GM12801 (cell line): Measurements from ENCODE around the gene TMEM45A.

ENCODE experiments used
- TF ChIP-seq, protein P1 (sequence below): IDR thresholded peaks from one replicate; pipeline ENCODE4 v1.5.1; 2011; ENCODE audit warnings: control low read depth; ENCODE audit not compliant: insufficient read length; ENCODE audit errors: extremely low read depth

Gene TMEM45A

DNA sequence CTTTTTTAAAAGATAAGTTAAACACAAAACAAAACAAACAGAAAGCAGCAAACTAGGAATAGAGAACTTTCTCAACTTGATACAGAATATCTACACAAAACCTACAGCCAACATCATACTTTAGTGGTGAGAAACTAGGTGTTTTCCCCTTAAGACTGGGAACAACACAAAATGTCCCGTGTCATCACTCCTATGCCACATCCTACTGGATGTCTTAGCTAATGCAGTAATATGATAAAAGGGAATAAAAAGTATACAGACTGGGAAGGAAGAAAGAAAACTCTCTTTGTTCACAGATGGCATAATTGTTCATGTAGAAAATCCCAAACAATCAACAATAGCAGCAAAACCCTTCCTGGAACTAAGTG lies 45.9 kb downstream of the TMEM45A start:
- TF ChIP-seq, protein P1, sequence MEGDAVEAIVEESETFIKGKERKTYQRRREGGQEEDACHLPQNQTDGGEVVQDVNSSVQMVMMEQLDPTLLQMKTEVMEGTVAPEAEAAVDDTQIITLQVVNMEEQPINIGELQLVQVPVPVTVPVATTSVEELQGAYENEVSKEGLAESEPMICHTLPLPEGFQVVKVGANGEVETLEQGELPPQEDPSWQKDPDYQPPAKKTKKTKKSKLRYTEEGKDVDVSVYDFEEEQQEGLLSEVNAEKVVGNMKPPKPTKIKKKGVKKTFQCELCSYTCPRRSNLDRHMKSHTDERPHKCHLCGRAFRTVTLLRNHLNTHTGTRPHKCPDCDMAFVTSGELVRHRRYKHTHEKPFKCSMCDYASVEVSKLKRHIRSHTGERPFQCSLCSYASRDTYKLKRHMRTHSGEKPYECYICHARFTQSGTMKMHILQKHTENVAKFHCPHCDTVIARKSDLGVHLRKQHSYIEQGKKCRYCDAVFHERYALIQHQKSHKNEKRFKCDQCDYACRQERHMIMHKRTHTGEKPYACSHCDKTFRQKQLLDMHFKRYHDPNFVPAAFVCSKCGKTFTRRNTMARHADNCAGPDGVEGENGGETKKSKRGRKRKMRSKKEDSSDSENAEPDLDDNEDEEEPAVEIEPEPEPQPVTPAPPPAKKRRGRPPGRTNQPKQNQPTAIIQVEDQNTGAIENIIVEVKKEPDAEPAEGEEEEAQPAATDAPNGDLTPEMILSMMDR: no peak

DNA sequence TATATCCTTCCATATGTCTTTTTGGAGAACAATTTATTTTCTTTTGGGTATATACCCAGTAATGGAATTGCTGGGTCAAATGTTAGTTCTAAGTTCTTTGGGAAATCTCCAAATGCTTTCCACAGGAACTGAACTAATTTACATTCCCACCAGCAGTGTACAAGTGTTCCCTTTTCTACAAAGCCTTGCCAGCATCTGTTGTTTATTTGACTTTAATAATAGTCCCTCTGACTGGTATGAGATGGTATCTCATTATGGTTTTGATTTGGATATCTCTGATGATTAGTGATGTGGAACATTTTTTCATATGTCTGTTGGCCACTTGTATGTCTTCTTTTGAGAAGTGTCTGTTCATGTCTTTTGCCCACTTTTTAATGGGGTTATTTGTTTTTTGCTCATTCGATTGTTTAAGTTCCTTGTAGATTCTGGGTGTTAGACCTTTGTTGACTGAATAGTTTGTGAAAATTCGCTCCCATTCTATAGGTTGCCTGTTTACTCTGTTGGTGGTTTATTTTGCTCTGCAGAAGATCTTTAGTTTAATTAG lies 48.4 kb downstream of the TMEM45A start:
- TF ChIP-seq, protein P1: no peak

DNA sequence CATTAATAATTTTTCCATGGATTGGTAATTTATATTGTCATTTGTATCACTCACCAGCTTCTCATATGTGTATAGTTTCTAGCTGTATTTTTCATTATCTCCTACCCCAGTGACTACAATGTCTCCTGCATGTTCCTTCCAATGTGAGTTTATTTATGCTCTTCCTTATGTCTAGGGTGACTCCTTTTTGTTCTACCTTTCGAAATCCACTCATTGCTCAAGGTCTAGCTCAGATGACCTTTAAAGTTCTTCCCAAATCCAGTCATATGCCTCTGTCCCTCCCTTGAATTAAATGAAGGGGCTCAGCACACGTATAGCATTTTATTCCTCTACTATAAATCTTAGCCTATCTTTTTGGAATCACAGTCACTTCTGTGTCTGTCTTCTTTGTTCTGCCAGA lies 53.0 kb downstream of the TMEM45A start:
- TF ChIP-seq, protein P1: no peak

DNA sequence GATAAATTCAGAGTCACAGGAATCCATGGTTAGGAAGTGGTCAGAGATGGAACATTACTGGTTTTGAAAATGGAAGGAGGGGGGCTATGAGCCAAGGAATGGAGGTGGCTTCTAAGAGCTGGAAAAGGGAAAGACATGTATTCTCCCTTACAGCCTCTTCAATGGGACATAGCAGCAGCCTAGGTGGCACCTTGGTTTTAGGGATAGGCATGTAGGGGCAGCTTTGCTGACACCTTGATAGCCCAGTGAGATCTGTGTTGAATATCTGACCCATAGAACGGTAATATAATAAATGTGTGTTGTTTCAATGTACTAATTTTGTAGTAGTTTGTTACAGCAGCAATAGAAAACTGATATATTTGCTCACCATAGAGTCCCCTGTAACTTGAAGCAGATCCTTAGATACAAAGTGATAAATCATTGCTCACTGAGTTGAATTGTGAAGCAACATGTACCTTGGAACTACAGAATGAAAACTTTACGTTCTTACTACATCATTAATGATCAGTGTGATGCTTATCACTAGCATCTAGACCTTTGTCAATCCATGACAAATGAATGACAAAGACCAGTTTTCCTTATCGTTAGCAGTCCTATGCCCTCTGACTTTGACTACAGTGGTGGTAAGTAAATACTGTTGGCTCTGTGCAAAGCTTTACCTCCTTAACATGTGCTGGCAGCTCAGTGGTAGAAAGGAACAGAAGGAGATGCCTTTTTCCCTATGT lies 53.8 kb downstream of the TMEM45A start:
- TF ChIP-seq, protein P1: no peak

DNA sequence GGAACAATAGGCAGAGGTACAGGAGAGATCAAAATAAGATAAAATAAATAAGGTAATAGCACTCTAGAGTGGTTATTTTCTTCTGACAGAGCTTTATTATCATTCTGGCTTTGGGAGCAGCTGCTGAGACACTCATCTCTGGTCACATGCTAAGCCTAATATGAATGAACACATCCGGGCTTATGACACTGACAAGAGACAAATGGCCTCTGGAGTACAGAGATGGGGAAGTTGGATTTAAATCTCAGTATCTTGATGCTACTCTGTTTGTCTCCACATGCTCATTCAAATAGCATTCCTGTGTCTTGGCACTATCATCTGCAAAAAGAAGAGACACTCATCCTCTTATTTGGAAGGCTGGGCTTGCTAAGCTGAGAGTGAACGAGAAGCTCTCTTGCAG lies 55.6 kb downstream of the TMEM45A start:
- TF ChIP-seq, protein P1: no peak

DNA sequence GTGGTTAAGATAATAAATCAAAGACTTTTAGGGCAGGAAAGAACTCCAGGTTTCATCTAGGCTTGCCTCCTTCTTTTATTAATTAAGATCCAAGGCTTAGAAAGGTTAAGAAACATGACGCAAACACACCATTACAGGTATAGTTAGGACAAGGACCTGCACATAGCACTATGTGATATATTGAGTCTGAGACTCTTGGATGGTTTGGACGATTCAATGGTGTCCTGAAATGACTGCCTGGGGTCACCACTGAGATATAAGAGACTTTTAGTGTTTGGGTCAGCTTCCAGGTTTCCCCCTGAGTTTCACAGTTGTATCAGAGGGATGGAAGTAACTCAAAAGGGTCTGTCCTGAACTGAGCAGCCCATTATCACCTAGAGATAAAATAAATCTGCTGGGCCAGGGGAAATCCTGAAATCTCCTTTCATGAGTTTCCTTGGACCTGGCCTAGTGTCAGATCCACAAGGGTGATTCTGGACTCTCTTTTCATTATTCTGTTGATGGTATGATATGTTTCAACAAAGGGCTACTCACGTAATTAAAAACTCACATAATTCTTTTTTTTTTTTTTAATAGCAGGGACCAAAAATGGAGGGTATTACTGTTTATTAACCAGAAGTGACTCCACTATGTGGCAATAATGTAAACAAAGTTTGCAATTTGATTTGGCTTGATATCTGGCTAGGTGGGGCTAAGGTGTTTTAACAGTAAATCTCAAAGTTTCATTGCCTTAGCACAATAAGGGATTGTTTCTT lies 61.4 kb downstream of the TMEM45A start:
- TF ChIP-seq, protein P1: no peak

DNA sequence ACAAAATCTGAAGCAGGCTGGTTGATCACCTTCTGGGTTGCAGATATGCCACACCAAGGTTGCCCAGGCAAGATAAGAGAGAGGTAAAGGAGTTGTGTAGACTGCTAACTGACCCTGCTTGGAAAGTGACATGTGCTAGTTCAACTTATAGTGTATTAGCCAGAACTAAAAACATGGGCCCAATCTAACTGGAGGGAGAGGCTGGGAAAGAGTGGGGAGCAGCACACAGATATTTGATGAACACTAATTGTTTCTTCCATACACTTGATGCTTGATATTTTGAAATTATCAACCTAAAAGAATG lies 61.9 kb downstream of the TMEM45A start:
- TF ChIP-seq, protein P1: no peak
